HFFc6 (cell line): ENCODE measurements around the gene CD86. TPM values are rescaled to one million over a fixed set of nuclear protein-coding genes. Genes with fewer than 3 reads are reported as not detected.
"Not testable (repeated sequence)": the region's sequence is repeated elsewhere in the genome, so short reads cannot be mapped to it uniquely, and the experiment has no call there.

Experiments
- DNase-seq: peaks from one replicate; pipeline ENCODE4 v3.0.0-alpha.2; 2018
- H3K27ac Mint-ChIP-seq: 2 replicates; pipeline ENCODE4 v1.8.0; 2020; ENCODE audit warnings: mild to moderate bottlenecking, mixed read lengths
- H3K27me3 Mint-ChIP-seq: 2 replicates; pipeline ENCODE4 v1.8.0; 2021; ENCODE audit warnings: mild to moderate bottlenecking, moderate library complexity, mixed read lengths; ENCODE audit not compliant: insufficient read depth
- H3K36me3 Mint-ChIP-seq: 2 replicates; pipeline ENCODE4 v1.8.0; 2021; ENCODE audit warnings: low read depth, mixed read lengths
- H3K4me1 Mint-ChIP-seq: 2 replicates; pipeline ENCODE4 v1.8.0; 2020; ENCODE audit warnings: low read depth, mixed read lengths
- H3K4me3 Mint-ChIP-seq: 2 replicates; pipeline ENCODE4 v1.8.0; 2020; ENCODE audit warnings: mild to moderate bottlenecking, moderate library complexity, mixed read lengths
- H3K9me3 Mint-ChIP-seq: 2 replicates; pipeline ENCODE4 v1.8.0; 2020; ENCODE audit warnings: mild to moderate bottlenecking, mixed read lengths
- CTCF ChIP-seq: fragments of 200-600 bp; sonication (generic); IDR thresholded peaks from 2 replicates; pipeline ENCODE4 v1.5.0; 2021; ENCODE audit warnings: antibody characterized with exemption, mild to moderate bottlenecking
- total RNA-seq, 6 experiments: library from RNA; stranded (reverse); fragmentation: NEBNext Ultra II Directional; extraction: Animal tissue kit (Norgen Biotek cat#: 25700); gene quantifications; 2 replicates in 1 of 6; 3 replicates in 5 of 6; pipeline ENCODE4 v1.2.3, GENCODE V29; 2021

CD86 gene
- total RNA-seq, 6 experiments from 2014 or later: not detected

- no peak for DNase-seq
- peaks cover 7% of the 10 kb centered on the region for H3K27me3 Mint-ChIP-seq
- peaks cover 11% of the 10 kb centered on the region for H3K4me1 Mint-ChIP-seq
- peak overlapping the region; percentile 74; the same call in 1 of the 2 replicates for H3K4me3 Mint-ChIP-seq
- no peak for TF ChIP-seq CTCF
- 0 out of 2 replicates have a peak, but pooled peaks cover 4% of the 10 kb centered on the region for H3K36me3 Mint-ChIP-seq
- peaks cover 7% of the 10 kb centered on the region for H3K9me3 Mint-ChIP-seq
- H3K27ac Mint-ChIP-seq: no peak overlapping the region
Observed at GRCh38 chr3:122031123-122031468, 24.1 kb upstream of the CD86 start.

- Mint-ChIP-seq H3K4me3 (no peak overlapping the region), H3K27ac (no peak overlapping the region), H3K27me3 (peaks cover 7% of the 10 kb centered on the region; the same call in 1 of the 2 replicates), H3K36me3 (peaks cover 10% of the 10 kb centered on the region), H3K4me1 (peaks cover 11% of the 10 kb centered on the region), H3K9me3 (peaks cover 17% of the 10 kb centered on the region)
- TF ChIP-seq CTCF: no peak
- DNase-seq: no peak
Observed at GRCh38 chr3:122032531-122032930, 22.6 kb upstream of the CD86 start.

GRCh38 chr3:122033023-122033422, 22.1 kb upstream of the CD86 start:
- Mint-ChIP-seq H3K4me3 (no peak overlapping the region), H3K27me3 (peaks cover 7% of the 10 kb centered on the region; the same call in 1 of the 2 replicates), H3K9me3 (peaks cover 22% of the 10 kb centered on the region), H3K4me1 (peaks cover 11% of the 10 kb centered on the region), H3K27ac (no peak overlapping the region), H3K36me3 (peaks cover 10% of the 10 kb centered on the region)
- no peak for TF ChIP-seq CTCF
- DNase-seq: no peak

- not testable (repeated sequence) for DNase-seq, H3K4me3 Mint-ChIP-seq, H3K36me3 Mint-ChIP-seq, H3K27me3 Mint-ChIP-seq, H3K9me3 Mint-ChIP-seq, H3K4me1 Mint-ChIP-seq, H3K27ac Mint-ChIP-seq
Observed at GRCh38 chr3:122047296-122047695, 7.9 kb upstream of the CD86 start.

- H3K4me3 Mint-ChIP-seq, H3K27me3 Mint-ChIP-seq, H3K36me3 Mint-ChIP-seq, DNase-seq, H3K4me1 Mint-ChIP-seq, H3K9me3 Mint-ChIP-seq, H3K27ac Mint-ChIP-seq: not testable (repeated sequence)
Observed at GRCh38 chr3:122047773-122048172, 7.4 kb upstream of the CD86 start.

- DNase-seq: no peak
- H3K27ac Mint-ChIP-seq: no peak overlapping the region
- H3K4me1 Mint-ChIP-seq: no peaks in the 10 kb centered on the region
- H3K9me3 Mint-ChIP-seq: no peaks in the 10 kb centered on the region; the same call in 1 of the 2 replicates
- no peaks in the 10 kb centered on the region for H3K36me3 Mint-ChIP-seq
- H3K4me3 Mint-ChIP-seq: no peak overlapping the region
- TF ChIP-seq CTCF: no peak
- H3K27me3 Mint-ChIP-seq: peaks cover 2% of the 10 kb centered on the region; the same call in 1 of the 2 replicates
Observed at GRCh38 chr3:122052968-122053367, 2.2 kb upstream of the CD86 start.

GRCh38 chr3:122057671-122058070, 2.5 kb downstream of the CD86 start:
- Mint-ChIP-seq H3K9me3 (no peaks in the 10 kb centered on the region), H3K36me3 (no peaks in the 10 kb centered on the region), H3K27ac (no peak overlapping the region), H3K4me3 (no peak overlapping the region), H3K27me3 (peaks cover 5% of the 10 kb centered on the region; the same call in 1 of the 2 replicates), H3K4me1 (no peaks in the 10 kb centered on the region)
- no peak for DNase-seq
- TF ChIP-seq CTCF: no peak
